Measurements from ENCODE around the gene GRIN2C.
"Not testable (repeated sequence)": the region's sequence is repeated elsewhere in the genome, so short reads cannot be mapped to it uniquely, and the experiment has no call there.

The GRIN2C gene

DNA sequence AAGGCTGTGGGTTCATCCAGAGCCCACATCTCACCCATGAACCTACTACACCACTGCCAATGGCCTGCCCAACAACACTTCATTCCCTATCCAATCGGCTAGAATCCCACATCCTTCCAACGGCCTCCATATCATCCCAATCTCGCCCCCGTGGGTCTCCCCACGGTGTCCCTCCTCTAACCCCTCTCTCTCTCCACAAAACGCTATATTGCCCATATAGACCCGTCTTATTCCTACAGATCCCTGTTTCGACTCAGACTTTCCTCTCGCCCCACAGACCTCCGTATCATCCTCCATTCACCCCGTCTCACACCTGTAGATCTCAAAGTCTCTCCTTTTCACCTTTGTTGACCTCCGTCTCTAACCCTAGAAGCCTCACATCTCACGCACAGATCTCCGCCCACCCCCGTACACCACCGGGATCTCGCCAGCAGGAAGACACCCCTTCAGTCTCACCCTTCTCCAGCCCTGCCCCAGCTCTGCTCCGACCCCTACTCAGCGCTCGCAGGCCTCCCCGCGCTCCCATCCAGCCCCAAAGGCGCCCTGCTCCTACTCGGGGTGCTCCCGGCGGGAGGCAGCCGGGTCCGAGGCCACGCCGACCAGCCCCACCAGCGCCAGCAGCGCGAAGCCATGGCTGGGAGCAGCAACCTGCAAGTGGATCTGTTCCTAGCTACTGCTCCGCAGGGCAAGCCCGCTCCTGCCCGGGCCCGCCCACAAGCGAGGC, 12.8 kb upstream of the GRIN2C start, which contains the start of gene FDXR:
FDXR (minus strand) TSS at position 682 of the 724 bp plus-strand sequence; CDS start at position 632, 50 bp downstream.
- H3K4me1 Mint-ChIP-seq, result peaks cover 17% of the 10 kb centered on the region
- no peaks in the 10 kb centered on the region for H3K9me3 Mint-ChIP-seq
- peak within 1 kb of the TSS; percentile 96 for H3K27ac Mint-ChIP-seq
- peak within 1 kb of the TSS; percentile 90 for H3K4me3 Mint-ChIP-seq
- H3K36me3 Mint-ChIP-seq, result no peaks in the 10 kb centered on the region
- no peaks in the 10 kb centered on the region for H3K27me3 Mint-ChIP-seq

DNA sequence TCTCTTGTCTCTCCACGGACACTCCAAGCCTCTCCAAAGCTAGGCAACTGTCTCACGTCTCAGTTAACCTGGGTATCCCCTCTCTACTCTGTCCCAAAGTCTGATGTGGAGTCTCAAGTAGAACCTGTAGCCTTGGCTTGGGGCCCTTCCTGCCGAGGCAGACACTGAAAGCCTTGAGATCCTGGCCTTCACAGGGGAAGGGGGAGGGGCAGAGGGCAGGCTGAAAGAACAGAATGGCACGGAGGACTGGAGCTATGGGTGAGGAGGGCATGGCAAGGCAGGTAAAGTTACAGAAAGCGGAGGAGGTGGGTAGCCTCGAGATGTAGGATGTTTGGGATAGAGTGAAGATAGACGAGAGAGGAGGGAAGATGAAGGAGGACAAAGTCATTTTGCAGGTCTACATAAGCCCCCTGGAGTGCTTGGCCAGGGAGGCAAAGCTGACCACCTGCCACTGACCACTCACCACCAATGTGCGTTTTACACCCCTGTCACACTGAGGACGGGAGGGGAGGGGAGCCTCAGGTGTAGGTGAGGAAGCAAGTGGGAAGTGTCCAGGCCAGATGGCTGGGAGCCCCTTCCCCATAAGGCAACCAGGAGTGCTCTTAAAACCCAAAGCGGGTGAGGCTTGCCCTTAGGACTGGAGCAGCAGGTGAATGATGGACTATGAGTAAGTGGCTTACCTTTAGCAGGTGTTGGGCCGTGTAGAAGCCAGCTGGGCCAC, 11.8 kb upstream of the GRIN2C start:
- H3K27me3 Mint-ChIP-seq, result no peaks in the 10 kb centered on the region
- H3K4me3 Mint-ChIP-seq, result peak overlapping the region; percentile 81
- H3K36me3 Mint-ChIP-seq, result no peaks in the 10 kb centered on the region
- peaks cover 17% of the 10 kb centered on the region for H3K4me1 Mint-ChIP-seq
- H3K27ac Mint-ChIP-seq, result peak overlapping the region; percentile 5
- H3K9me3 Mint-ChIP-seq, result no peaks in the 10 kb centered on the region

DNA sequence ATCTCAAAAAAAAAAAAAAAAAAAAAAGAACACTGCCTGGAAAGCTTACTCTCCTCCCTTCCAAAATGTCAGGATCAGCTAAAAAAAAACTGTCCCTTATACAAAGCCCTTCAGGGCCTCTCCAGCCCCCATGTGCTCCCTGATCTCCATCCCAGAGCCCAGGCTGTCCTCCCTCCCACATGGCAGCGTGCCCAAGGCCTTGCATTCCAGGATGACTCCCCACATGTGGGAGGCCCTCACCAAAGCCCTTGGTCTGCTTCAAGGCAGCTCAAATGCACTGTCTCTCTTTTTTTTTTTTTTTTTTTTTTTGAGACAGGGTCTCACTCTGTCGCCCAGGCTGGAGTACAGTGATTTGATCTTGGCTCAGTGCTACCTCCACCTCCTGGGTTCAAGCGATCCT, 10.8 kb upstream of the GRIN2C start:
- no peak overlapping the region for H3K27ac Mint-ChIP-seq
- H3K4me3 Mint-ChIP-seq, result no peak overlapping the region
- peaks cover 17% of the 10 kb centered on the region for H3K4me1 Mint-ChIP-seq
- no peaks in the 10 kb centered on the region for H3K36me3 Mint-ChIP-seq
- H3K27me3 Mint-ChIP-seq, result no peaks in the 10 kb centered on the region
- H3K9me3 Mint-ChIP-seq, result no peaks in the 10 kb centered on the region

- H3K27ac Mint-ChIP-seq, H3K27me3 Mint-ChIP-seq, H3K9me3 Mint-ChIP-seq, H3K4me3 Mint-ChIP-seq, H3K36me3 Mint-ChIP-seq: not testable (repeated sequence)
- H3K4me1 Mint-ChIP-seq, result peaks cover 17% of the 10 kb centered on the region
These were observed 10.3 kb upstream of the GRIN2C start for GRCh38 chr17:74870028-74870427.

DNA sequence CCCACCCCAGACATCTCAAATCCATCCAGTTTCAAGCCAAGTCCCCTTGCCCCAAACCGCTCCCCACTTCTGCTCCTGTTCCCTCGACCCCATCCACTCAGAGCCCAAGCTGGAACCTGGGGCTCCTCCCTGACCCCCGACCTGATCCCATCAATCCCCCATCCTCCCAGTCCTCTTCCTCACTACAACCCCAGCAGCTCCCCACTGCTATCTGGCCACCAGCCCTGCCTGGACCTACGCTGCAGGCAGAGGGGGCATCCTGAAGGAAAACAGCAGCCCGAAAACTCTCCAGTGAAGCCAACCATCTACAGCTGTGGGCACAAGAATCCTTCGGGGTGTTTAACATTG, 9.2 kb upstream of the GRIN2C start:
- H3K27me3 Mint-ChIP-seq, result no peaks in the 10 kb centered on the region
- H3K36me3 Mint-ChIP-seq, result no peaks in the 10 kb centered on the region
- no peak overlapping the region for H3K4me3 Mint-ChIP-seq
- H3K27ac Mint-ChIP-seq, result no peak overlapping the region
- H3K4me1 Mint-ChIP-seq, result peaks cover 19% of the 10 kb centered on the region
- H3K9me3 Mint-ChIP-seq, result no peaks in the 10 kb centered on the region

- H3K4me1 Mint-ChIP-seq, result peaks cover 17% of the 10 kb centered on the region
- no peak overlapping the region for H3K4me3 Mint-ChIP-seq
- no peak overlapping the region for H3K27ac Mint-ChIP-seq
- H3K27me3 Mint-ChIP-seq, result no peaks in the 10 kb centered on the region
- no peaks in the 10 kb centered on the region for H3K9me3 Mint-ChIP-seq
- H3K36me3 Mint-ChIP-seq, result no peaks in the 10 kb centered on the region
These were observed 8.7 kb upstream of the GRIN2C start for GRCh38 chr17:74868251-74868907.

GRCh38 chr17:74866198-74866835, 6.6 kb upstream of the GRIN2C start:
- no peaks in the 10 kb centered on the region for H3K36me3 Mint-ChIP-seq
- H3K27me3 Mint-ChIP-seq, result peaks cover 1% of the 10 kb centered on the region
- H3K9me3 Mint-ChIP-seq, result no peaks in the 10 kb centered on the region
- H3K27ac Mint-ChIP-seq, result no peak overlapping the region
- peaks cover 10% of the 10 kb centered on the region for H3K4me1 Mint-ChIP-seq
- H3K4me3 Mint-ChIP-seq, result no peak overlapping the region

GRCh38 chr17:74865504-74866197, 6.0 kb upstream of the GRIN2C start:
- Mint-ChIP-seq H3K27me3 (peaks cover 1% of the 10 kb centered on the region), H3K36me3 (no peaks in the 10 kb centered on the region), H3K27ac (no peak overlapping the region), H3K4me3 (no peak overlapping the region), H3K4me1 (peaks cover 10% of the 10 kb centered on the region), H3K9me3 (no peaks in the 10 kb centered on the region)

DNA sequence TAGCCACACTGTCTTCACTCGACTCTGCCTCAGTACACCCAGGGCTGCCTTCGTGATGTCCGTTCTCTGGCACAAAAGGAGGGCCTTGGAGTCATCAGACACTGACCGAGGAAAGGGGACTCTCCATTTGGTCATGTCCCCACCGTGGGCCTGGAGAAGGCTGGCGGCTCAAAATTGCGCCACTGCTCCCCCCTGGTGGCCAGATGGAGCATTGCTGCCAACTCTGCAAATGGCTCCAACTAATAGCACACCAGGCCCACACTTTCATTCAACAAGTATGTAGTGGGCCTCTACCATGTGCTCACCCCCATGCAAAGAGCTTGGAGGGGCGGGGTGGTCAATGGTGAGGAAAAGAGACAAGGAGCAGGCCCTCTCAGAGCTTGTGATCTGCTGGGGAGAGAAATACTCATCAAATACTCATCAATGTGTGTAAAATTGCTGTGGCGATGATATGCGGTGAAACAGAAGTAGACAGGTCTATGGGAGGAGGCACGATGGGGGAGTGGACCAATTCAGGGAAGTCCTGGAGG, 5.2 kb upstream of the GRIN2C start:
- Mint-ChIP-seq H3K4me1 (peaks cover 10% of the 10 kb centered on the region), H3K27me3 (peaks cover 3% of the 10 kb centered on the region), H3K27ac (no peak overlapping the region), H3K9me3 (no peaks in the 10 kb centered on the region), H3K36me3 (no peaks in the 10 kb centered on the region), H3K4me3 (no peak overlapping the region)

DNA sequence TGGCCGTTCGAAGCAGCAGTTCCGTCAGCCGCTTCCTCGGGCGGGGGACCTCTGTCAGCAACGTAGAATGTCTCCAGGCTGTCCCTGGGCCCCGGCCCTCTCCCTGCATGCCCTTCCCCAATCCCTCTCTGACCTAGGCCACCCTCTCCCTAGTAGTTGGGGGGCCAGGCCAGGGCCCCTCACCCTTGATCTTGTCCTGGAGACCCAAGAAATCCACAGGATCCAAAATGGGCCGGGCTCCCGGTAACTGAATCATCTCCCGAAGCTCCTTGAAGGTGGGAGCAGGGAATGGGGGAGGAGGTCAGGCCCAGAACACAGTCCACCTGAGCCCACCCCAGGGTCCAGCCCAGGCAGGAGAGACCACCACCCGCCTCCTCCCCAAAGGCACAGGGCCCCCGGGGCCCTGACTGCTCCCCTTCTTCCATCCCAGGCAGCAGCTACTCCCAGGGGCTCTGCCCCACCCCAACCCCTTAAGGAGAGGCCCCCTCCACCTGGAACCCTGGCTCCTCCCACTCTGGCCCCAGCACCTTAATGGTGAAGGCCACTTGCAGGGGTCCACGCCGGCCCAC, 4.7 kb upstream of the GRIN2C start:
- H3K4me3 Mint-ChIP-seq, result no peak overlapping the region
- H3K4me1 Mint-ChIP-seq, result peaks cover 10% of the 10 kb centered on the region
- no peak overlapping the region for H3K27ac Mint-ChIP-seq
- H3K9me3 Mint-ChIP-seq, result no peaks in the 10 kb centered on the region
- H3K36me3 Mint-ChIP-seq, result no peaks in the 10 kb centered on the region
- H3K27me3 Mint-ChIP-seq, result peaks cover 3% of the 10 kb centered on the region

GRCh38 chr17:74863420-74864296, 4.0 kb upstream of the GRIN2C start:
- no peak overlapping the region for H3K4me3 Mint-ChIP-seq
- H3K9me3 Mint-ChIP-seq, result no peaks in the 10 kb centered on the region
- H3K36me3 Mint-ChIP-seq, result no peaks in the 10 kb centered on the region
- H3K4me1 Mint-ChIP-seq, result peaks cover 13% of the 10 kb centered on the region
- H3K27me3 Mint-ChIP-seq, result peaks cover 10% of the 10 kb centered on the region
- no peak overlapping the region for H3K27ac Mint-ChIP-seq

- H3K4me1 Mint-ChIP-seq, result peaks cover 13% of the 10 kb centered on the region
- no peaks in the 10 kb centered on the region for H3K36me3 Mint-ChIP-seq
- H3K4me3 Mint-ChIP-seq, result no peak overlapping the region
- peaks cover 13% of the 10 kb centered on the region for H3K27me3 Mint-ChIP-seq
- no peaks in the 10 kb centered on the region for H3K9me3 Mint-ChIP-seq
- no peak overlapping the region for H3K27ac Mint-ChIP-seq
These were observed 3.2 kb upstream of the GRIN2C start for GRCh38 chr17:74862919-74863318.

DNA sequence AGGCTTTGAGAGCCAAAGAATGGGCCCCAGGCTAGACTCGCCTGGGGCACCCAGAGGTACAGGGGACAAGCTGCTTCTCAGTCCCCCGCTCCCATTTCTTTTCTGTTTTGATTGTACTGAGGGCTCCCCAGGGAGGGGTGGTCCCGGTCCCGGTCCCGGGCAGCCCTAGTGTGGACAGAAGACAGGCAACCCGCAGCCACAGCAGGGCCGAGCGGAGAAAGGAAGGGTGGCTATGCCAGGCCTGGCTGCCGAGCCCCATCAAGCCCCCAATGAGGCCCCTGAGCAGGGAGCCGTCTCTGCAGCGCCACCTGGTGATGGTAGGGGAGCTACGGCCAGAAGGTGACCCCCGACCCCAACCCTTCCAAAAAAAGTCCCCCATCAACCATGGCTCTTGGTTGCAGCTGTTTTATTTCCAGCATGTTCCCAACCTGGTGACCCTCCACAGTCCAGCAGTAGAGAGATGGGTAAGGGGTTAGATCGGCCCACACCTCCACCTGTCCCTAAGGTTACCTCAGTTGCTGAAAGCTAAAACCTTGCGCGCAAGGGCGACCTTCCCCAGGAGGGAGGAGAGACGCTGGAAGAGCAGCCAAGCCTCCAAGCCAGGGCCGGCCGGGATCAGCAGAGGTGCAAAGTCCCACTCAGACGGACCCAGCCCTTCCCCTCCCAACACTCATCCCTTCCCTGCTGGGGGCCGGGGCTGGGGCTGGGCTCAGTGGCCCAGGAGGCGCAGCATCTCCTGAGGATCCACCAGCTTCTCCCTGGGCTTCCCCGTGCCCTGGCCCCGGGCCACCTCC, 2.6 kb upstream of the GRIN2C start:
- Mint-ChIP-seq H3K36me3 (no peaks in the 10 kb centered on the region), H3K27ac (no peak overlapping the region), H3K9me3 (no peaks in the 10 kb centered on the region), H3K4me1 (peaks cover 13% of the 10 kb centered on the region), H3K4me3 (peak overlapping the region; percentile 63), H3K27me3 (peaks cover 19% of the 10 kb centered on the region)

Measured in activated naive CD4-positive, alpha-beta T cell treated with anti-CD3 and anti-CD28 coated beads, Interleukin-2, amount 50 U/mL, for 24 hours (primary cell).